Kidney epithelial cell (primary cell): ENCODE data around the gene ASAP2. TPM values are rescaled to one million over a fixed set of nuclear protein-coding genes. Genes with fewer than 3 reads are reported as not detected.

ENCODE experiments used
- DNase-seq: peaks from one replicate; pipeline ENCODE4 v3.0.0-alpha.2; 2010; ENCODE audit warnings: low read depth
- H3K27me3 ChIP-seq: 2 replicates; pipeline ENCODE4 v1.6.0; 2011; ENCODE audit warnings: low read length; ENCODE audit not compliant: control insufficient read depth, insufficient read depth
- H3K36me3 ChIP-seq: 2 replicates; pipeline ENCODE4 v1.5.1; 2011; ENCODE audit warnings: low read length; ENCODE audit not compliant: control insufficient read depth, insufficient read depth
- H3K4me3 ChIP-seq: 2 replicates; pipeline ENCODE4 v1.5.1; 2011; ENCODE audit warnings: low read depth, mild to moderate bottlenecking, control low read depth, low read length
- CTCF ChIP-seq: IDR thresholded peaks from 2 replicates; pipeline ENCODE4 v1.5.1; 2011; ENCODE audit warnings: mild to moderate bottlenecking, moderate library complexity, low read length, control low read depth, inconsistent platforms; ENCODE audit not compliant: insufficient read depth, poor library complexity, severe bottlenecking
- total RNA-seq: library from RNA; depleted of rRNA; stranded (reverse); fragments of >200 nt; gene quantifications from 2 replicates; pipeline ENCODE4 v1.2.3, GENCODE V29; 2015

Gene ASAP2
- 38.1 and 42.2 TPM in 2 replicates for total RNA-seq

- Histone ChIP-seq H3K4me3 (peak within 1 kb of the TSS; percentile 97), H3K27me3 (no peaks in the 10 kb centered on the region), H3K36me3 (no peaks in the 10 kb centered on the region)
- peak; percentile 70 for TF ChIP-seq CTCF
- no peak for DNase-seq
These were observed at the start of gene ASAP2 for GRCh38 chr2:9205963-9206948. ASAP2 (plus strand) TSS chr2:9206812; CDS start chr2:9207105, 293 bp downstream.

GRCh38 chr2:9158786-9159779 lies 47.5 kb upstream of the ASAP2 start:
- Histone ChIP-seq H3K27me3 (no peaks in the 10 kb centered on the region), H3K36me3 (no peaks in the 10 kb centered on the region), H3K4me3 (no peak overlapping the region)
- TF ChIP-seq CTCF = no peak
- DNase-seq = no peak

GRCh38 chr2:9160732-9161131 lies 45.9 kb upstream of the ASAP2 start:
- no peak overlapping the region for H3K4me3 ChIP-seq
- peak; percentile 21 for TF ChIP-seq CTCF
- no peaks in the 10 kb centered on the region for H3K27me3 ChIP-seq
- DNase-seq = no peak
- no peaks in the 10 kb centered on the region for H3K36me3 ChIP-seq

GRCh38 chr2:9162841-9163240 lies 43.8 kb upstream of the ASAP2 start:
- Histone ChIP-seq H3K36me3 (no peaks in the 10 kb centered on the region), H3K4me3 (no peak overlapping the region), H3K27me3 (no peaks in the 10 kb centered on the region)
- TF ChIP-seq CTCF = no peak
- no peak for DNase-seq

GRCh38 chr2:9163306-9164111 lies 43.1 kb upstream of the ASAP2 start:
- no peak overlapping the region for H3K4me3 ChIP-seq
- no peaks in the 10 kb centered on the region for H3K36me3 ChIP-seq
- no peaks in the 10 kb centered on the region for H3K27me3 ChIP-seq
- no peak for DNase-seq
- TF ChIP-seq CTCF = no peak
